Measurements from ENCODE around the gene CCDC70. TPM values are rescaled to one million over a fixed set of nuclear protein-coding genes. Genes with fewer than 3 reads are reported as not detected.
A peak's percentile ranks its signal among the peaks of the same experiment; 100 is the strongest.

CCDC70 gene
- total RNA-seq, 1 donor from 2014 or later, result not detected

DNA sequence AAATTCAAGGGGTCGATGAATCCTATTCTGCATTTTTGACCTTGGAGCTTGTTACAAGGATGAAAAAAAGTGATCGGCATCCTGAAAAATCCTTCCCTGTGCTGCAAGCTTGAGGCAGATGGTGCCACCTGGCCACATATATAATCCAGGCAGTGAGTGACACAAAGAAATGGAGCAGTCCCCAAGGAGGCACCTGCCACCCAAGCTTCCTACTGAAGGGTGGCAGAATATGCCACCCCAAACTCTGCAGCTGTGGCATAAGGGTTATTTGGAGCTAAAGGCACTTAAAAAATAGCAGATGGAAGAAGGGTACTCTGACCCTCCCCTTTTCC lies 32.2 kb upstream of the CCDC70 start:
- DNase-seq (ENCODE audit: low spot score), result no peak

DNA sequence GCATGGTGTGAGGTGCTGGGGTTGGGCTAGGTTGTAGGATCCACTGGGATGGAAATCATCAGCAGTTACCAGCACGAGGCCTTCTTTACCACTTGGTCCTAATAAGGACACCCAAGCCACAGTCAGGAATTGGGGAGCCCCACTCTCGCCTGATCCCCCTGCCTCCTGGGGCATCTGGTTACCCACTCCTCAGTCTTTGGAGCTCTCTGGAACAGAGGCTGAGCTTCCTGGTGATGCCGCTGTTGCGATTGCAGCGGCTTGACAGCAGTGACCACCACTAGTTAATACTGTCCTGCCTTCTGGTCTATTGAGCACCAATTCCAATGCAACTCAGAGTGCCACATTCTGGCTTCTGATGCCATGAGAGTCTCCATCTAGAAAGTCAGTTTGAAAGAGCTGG lies 30.2 kb upstream of the CCDC70 start:
- no peak for DNase-seq (ENCODE audit: low spot score)

DNA sequence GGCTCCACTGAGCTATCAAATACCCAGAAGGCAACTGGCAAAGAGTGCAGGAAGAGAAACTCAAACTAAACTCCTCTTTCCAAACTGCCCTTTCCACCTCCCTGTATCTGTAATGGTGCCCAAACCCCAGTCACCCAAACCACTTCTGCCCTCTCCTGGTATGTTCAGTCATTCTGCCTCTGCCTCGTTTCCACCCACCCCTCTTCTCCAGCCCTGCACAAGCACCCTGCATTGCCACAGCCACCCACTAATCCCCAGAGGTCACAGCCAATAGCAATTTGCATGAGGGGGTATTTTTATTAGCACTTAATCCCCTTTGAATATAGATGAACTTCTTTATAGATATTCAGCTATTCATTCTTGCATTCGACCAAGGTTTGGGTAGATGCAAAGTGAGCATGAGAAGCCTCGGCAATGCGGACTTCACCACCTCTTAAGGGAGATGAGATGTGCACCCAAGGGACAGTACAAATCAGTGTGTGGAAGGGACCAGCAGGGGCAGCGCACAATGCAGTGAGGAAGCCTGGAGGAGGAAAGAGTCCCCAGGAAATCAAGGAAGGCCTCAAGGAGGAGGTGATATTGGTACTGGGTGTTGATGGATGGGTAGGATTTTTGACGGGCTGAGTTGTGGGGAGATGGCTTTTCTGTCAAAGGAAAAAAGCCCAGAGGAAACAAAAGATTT lies 29.2 kb upstream of the CCDC70 start:
- DNase-seq (ENCODE audit: low spot score), result peak; percentile 48

DNA sequence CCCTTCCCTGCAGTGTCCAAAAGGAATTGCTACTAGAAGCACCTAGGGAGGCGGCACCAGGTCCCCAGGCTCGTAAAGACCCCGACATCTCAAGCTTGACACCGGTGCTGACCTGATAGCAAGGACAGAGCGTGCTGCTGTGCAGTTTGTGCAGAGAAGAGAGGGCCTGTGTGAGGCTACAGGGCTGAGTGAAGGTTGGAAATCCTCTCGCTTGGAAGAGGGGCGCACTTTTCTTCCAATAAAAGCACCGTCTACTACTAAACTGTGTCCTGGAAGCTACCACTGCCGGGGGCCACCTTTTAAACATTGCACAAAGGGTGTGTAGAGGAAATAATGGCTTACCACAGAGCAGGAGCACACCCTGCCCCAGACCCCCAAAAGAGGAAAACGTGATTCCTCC lies 27.8 kb upstream of the CCDC70 start:
- no peak for DNase-seq (ENCODE audit: low spot score)

DNA sequence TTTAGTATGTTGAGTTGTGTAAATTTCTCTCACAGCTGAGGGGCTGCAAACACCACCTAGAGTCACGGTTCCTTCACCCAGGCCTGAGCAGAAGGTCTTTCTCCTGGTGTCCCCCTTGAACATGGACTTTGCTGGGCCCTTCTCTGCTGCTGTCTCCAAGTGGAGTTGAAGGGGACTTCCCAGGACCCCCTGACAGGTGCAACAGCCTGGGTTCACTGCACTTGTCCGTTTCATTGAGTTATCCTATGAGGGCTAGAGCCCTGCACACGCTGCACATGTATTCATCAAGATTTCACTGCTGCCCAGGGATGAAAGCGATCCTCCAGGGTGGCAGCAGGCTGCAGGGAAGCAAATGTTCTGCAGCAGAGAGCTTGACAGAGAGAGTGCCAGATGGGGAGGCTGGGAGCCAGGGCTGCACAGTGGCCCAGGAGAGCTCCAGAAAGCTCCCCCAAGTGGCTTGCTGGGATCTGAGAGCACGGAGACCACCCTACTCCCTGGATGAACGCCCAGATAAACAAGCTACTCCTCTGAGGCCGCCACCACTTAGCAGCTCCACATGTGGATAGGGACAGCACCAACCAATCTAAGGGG lies 27.1 kb upstream of the CCDC70 start:
- DNase-seq (ENCODE audit: low spot score), result no peak

DNA sequence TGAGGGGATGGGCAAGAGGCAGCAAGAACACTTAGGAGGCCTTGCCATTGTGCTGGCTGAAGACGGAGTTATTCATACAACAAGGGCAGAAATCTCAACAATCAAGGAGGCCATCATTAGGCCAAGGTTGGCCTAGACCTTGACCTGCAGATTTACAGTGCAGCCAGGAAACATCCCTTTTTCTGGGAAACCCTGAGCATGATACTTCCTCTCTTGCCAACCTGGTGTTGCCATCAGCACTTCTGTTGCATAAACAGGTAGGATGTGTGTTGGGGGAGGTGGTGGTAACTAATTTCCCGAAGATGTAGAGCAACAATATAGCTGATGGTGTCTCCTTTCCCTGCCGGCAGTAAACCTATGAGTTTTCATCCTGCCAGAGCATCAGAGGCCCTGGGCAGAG lies 24.8 kb upstream of the CCDC70 start:
- DNase-seq (ENCODE audit: low spot score), result no peak

DNA sequence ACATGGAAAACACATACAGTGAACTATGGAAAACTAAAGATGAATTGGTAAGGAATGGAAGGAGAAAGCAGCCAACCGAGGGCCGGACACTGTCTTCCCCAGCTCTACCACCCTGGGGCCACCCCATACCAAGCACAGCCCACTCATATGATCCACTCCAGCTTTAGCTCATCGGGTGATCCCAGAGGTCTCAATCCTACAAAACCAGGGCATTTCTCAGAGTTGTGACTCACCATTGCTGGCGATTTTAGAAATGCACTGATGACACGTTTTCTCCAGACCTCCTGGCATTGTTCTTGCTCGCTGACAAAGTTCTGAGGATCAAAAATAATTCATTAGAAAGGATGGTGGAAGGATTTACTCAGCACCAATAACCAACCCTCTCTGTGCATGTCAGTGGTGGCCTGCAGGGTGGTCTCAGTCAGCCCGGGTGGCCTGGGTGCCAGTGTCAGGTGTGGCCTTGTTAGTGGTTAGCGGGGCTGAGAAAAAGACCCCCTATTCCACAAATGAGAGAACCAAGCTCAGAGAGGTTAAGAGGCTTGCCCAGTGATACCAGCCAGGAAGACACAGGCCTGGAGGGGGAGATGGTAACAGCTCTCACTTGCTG lies 23.4 kb upstream of the CCDC70 start:
- DNase-seq (ENCODE audit: low spot score), result no peak

DNA sequence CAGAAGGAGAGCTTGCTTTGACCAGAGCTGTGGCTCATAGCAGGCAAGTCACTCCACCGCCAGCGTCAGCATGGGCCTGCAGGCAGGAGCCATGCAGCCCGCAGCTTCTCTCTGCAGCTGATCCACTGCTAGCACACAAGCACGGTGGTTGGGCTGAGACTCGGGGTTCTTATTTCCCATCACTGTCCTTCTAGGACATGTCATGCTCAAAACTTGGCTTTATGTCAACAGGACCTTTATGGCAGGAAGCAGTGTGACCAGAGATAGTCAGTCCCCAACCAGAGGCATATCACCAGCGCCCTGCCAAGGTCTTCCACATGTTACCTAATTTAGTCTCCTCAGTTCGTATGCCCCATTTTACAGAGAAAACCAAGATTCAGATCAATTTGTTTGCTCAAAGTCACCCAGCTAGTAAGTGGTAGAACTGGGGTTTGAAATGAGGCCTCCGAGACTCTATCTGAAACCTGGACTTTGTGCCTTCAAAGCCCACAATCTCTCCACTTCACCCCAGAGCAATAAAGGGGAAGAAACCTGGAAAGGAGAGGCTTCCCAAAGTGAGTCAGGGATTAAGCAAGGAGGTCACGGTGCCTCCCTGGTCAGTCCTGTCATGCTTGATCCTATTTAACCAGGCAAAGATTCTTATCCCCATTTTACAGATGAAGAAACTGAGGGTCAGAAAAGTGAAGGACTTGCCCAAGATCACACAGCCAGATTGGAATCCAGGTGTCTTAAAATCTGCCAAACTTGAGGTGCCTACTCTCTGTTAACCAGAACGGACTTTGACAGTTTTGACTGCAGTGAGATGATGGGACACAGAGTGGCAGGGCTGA lies 21.8 kb upstream of the CCDC70 start:
- DNase-seq (ENCODE audit: low spot score), result no peak

DNA sequence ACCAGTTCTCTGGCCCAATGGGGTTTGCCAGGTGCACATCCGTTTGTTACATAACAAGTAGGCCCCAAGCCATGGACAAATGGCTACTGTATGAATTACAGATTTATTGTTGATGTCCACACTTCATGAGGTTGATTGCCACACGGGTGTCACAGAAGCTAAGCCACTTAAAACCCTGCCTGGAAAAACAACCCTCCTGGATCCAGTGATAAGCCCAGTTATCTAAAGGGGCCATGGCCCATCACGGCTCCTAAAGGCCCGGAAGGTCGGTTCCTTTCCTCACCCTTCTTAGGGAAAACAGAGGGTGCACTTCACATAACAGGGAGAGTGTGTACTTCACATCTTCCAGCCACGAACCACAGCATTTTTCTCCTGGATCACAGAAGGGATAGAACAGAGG lies 20.9 kb upstream of the CCDC70 start:
- no peak for DNase-seq (ENCODE audit: low spot score)

DNA sequence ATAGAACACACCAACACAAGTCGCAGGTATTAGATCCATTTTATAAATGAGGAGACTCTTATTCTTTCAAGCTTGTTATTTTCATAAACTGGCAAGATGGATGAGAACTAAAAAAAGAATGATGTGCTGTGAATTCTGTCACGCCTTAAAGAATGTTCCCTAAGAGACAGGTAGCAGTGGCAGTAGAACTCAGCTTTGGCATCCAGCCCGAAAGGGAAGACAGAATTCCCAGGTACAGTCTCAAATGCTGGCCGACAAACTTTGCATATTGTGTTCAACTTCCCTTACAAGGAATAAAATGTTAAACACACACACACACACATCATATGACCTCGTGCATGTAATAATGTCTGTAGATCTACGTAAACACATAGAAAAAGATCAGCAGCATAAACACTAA lies 20.0 kb upstream of the CCDC70 start:
- DNase-seq (ENCODE audit: low spot score), result no peak

DNA sequence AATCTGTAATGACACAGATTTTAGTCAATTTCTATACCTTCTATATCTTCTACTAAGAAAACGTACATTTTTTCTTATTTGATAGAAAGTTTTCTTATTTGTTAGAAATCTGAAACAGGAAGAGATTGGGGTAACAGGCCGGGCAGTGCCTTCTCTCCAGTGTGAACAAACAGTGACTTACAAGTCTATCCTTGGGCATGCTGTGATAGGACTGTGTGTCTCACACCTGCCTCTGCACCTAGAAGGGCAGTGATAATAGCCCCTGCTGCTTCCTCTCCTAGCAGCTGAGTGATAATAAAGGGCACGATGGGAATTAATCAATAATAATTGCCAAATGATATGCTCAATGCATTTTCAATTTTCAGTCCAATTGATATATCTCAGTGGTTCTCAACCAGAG lies 18.2 kb upstream of the CCDC70 start:
- DNase-seq (ENCODE audit: low spot score), result no peak

DNA sequence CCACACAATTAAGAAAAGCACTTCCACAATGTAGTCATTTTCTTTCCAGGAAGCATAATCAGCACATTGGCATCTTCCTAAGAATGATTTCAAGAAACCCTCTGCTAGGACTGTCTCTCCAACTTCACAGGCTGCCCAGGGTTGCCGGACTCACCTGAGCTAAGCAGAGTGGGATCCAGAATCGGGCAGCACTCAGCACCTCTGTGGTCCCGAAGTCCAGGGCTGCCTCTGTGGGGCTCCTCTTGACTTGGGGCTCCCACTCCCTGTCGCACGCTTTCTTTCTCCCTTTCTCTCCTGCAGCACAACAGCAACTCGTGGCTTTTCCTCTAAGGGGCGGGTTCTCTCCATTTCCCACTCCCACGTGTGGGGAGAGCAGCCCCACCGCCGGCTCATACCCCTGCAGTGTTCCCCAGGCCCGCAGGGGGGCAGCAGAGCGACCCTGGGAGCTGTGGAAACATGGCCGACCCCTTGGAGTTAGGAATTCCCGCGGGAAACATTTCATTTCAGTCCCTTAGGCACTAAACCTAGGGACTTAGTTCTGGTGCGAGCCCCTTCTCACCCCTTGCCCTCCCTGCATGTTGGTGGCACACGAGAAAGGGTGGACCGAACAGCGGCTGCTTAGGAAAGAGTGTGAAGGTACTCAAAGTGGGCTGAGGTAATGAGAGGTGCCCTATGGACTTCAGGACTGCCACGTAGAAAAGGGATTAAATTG lies 16.8 kb upstream of the CCDC70 start, which contains the start of gene TMEM272:
TMEM272 (minus strand) TSS at position 316 of the 712 bp plus-strand sequence. CDS start 6,647 bp downstream, outside the sequence.
- DNase-seq (ENCODE audit: low spot score), result no peak

DNA sequence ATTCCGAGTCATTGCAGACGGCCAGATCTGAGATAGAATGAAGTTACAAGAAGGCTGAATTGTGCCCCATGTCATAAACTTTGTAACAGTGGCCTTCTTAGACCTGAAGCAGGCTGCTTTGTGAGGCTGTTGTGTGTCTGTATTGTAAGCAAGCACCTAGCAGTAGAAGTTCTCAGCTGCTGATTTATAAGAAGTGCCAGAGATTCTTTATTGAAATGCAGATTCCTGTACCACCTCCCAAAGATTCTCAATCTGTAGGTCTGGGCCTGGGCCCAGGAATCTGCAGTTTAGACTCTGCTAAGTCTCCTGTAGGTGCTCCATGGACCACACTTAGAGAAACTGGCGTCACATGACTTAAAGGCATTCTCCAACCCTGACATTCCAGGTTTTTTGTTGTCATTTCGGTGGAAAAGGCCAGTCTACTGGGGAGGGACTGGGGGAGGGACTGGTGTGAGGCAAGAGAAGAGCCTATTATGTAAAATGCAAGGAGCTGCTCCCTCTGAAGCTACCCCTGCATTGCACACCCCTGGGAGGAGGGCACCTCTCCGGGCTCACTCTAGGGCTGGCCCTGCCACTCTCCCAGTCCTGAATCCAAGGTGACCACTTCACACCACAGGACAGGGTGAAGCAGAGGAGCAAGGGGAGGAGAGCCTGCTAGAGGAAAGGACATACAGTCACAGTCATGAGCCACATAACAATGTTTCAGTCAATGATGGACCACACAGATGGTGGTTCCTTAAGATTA lies 16.0 kb upstream of the CCDC70 start:
- DNase-seq (ENCODE audit: low spot score), result no peak

DNA sequence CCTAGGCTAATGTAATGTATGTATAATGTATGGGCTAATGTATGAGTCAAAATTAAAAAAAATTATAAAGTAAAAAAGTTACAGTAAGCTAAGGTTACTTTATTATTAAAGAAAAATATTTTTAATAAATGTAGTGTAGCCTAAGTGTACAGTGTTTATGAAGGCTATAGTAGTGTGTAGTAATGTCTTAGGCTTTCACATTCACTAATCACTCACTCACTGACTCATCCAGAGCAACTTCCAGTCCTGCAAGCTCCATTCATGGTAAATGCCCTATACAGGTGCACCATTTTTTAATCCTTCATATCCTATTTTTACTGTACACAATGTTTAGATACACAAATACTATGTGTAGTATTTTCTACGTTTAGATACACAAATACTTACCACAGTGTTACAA lies 15.0 kb upstream of the CCDC70 start:
- DNase-seq (ENCODE audit: low spot score), result no peak

DNA sequence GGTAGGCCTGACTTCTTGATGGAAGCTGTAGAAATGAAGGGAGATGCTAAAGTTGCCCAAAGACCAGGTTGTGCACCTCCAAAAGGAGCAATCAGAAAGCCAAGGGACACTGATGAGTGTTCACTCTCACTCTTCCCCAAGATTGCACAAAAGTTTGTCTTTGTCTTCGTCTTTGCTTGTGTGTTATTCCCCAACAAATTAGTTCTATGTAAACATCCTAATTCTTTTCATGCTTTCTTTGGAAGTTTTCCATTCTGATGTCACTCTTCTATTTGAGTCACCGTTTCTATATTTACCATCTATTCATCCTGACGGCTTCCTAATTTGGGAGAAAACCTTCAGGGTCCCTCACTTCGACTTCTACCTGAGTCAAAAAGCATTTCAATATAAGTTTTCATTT lies 13.1 kb upstream of the CCDC70 start:
- DNase-seq (ENCODE audit: low spot score), result no peak

DNA sequence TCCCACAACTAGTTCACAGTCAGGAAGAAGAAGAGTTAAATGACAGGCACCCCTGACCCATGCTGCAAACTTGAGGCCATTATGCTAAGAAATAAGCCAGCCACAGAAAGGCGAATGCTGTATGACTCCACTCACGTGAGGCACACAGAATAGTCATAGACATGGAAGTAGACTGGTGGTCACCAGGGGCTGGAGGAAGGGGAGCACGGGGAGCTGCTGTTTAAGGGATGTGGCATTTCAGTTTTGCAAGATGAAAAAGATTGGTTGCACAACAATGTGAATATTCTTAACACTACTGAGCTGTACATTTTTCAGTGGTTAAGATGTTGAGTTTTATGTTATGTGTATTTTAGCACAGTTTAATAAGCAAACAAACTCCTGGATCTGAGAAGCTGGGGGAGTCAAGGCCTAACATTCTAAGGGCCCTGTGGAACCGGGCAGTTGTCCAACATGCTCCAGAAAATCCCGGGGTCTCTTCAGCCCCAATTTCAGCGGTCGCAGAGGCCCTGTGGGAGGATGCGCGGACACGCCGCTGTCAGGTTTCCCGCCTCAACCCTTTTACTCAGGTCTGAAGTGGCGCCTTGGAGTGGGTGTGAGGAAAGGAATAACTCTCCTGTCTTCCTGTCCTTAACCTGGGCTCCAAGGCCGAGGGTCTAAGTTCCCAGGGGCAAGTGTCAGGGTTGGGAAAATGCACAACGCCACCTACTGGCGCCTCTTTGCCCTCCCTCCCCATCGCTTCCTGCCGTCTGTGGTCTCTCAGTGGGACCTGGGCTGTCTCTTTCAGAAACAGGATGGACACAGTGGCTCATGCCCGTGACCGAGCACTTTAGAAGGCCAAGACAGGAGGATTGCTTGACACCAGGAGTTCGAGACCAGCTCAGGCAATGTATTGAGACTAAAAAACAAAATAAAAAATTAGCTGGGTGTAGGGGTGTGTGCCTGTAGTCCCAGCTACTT lies 12.3 kb upstream of the CCDC70 start:
- DNase-seq (ENCODE audit: low spot score), result no peak

DNA sequence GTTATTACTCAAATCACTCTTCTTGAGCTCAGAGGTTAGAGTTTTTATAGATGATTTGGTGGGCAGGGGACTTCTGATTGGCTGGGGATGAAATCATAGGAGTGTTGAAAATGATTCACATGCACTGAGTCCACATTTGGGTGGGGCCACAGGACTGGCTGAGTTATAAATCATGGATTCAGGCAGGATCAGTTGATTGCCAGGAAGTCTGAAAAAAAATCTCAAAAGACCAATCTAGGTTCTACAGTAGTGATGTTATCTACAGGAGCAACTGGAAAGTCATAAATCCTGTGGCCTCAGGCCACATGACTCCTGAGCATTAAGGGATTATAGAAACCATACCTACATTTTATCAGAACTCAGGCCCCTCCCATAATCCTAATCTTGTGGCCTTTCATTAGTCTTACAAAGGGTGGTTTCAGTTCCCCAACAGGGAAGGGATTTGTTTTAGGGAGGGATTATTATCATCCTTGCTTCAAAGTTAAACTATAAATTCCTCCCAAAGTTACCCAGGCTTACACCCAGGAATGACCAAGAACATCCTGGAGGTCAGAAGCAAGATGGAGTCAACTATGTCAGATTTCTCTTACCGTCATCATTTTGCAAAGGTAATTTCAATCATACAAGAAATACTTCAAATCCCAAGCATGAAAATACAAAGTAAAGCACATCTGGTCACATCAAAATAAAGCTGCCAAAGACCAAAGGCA lies 5.6 kb upstream of the CCDC70 start:
- no peak for DNase-seq (ENCODE audit: low spot score)

DNA sequence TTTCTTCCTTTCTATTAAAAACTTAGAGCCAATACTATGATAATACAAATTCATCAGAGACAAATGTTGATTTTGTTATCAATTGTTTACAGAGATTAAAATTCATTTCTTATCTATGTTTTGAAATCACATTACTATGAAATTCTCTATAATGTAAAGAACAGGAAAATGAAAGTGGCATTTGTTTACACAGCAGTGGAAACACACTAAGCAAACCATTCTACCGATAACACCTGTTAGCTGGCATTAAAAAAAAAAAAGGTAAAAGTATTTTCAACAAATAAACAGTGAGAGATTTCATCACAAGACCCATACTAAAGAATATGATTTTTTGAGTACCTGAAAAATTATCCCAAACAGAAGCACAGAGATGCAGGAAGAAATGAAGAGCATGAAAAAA lies 4.8 kb upstream of the CCDC70 start:
- no peak for DNase-seq (ENCODE audit: low spot score)

DNA sequence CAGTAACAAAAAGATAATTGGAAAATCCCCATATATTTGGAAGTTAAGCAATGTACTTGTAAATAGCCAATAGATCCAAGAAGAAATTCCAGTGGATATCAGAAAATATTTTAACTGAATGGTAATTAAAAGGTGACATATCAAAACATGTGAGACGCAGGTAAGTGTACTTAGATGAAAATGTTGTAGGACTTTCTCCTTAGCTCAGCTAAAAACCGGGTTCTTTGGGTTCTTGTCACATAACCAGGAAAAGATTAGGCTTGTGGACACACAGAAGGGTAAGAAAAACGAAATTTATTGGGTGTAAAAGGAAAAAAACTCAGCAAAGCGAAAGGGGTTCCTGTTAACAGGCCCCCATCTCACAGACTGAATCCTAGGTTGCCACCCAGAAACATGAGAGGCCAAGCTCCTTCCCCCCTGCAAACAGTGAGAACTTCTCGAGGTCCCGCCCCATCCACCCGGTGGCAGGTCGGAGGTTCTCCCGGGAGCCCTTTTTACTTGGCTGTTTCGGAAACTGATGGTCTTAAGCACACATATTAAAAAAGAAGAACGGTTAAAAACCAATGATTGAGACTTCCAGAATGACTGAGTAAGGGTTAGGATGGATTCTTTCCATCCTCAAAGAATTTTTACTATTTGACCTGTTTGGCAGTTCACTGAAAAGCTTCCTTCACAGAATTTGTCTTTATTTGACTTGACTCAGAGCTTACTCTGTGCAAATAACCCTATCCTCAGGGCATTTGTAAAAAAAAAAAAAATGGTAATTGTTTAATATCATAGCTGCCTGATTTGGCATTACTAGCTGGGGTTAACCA lies 3.1 kb upstream of the CCDC70 start:
- DNase-seq (ENCODE audit: low spot score), result no peak
